IPS-18a (cell line): ENCODE data around the gene SLC27A1.

Source experiments
- H3K27ac ChIP-seq: one replicate; pipeline ENCODE4 v1.5.1; 2013; ENCODE audit warnings: low read length
- H3K27me3 ChIP-seq: one replicate; pipeline ENCODE4 v1.6.1; 2013; ENCODE audit warnings: mild to moderate bottlenecking, low read length; ENCODE audit not compliant: control insufficient read depth, insufficient read depth
- H3K36me3 ChIP-seq: one replicate; pipeline ENCODE4 v1.6.1; 2013; ENCODE audit warnings: low read depth, low read length; ENCODE audit not compliant: control insufficient read depth
- H3K4me1 ChIP-seq: one replicate; pipeline ENCODE4 v1.6.1; 2013; ENCODE audit warnings: low read depth, low read length; ENCODE audit not compliant: control insufficient read depth
- H3K4me3 ChIP-seq: one replicate; pipeline ENCODE4 v1.5.1; 2013; ENCODE audit warnings: low read length
- H3K9ac ChIP-seq: one replicate; pipeline ENCODE4 v1.6.1; 2013; ENCODE audit warnings: mild to moderate bottlenecking, low read length, moderate library complexity
- H3K9me3 ChIP-seq: one replicate; pipeline ENCODE4 v1.6.1; 2013; ENCODE audit warnings: low read depth, low read length; ENCODE audit not compliant: control insufficient read depth

Gene SLC27A1

DNA sequence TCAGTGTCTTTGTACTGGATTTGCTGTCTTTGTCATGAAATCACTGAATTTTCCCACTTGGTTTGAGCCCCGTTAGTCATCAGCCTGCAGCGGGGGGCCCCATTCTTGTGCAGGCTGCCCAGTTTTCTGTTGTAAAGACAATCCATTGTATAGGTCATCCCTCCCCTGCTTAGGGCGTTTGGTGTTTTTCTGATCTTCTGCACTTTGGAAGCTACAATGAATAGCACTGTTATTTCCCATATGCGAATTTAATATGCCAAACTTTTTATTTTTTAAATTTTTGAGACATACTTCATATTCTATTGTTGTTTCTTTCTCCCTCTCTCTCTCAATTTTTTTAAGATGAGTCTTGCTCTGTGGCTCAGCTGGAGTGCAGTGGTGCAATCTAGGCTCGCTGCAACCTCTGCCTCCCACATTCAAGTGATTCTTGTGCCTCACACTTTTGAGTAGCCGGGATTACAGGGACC, 9.0 kb downstream of the SLC27A1 start:
- H3K36me3 ChIP-seq, result no peaks in the 10 kb centered on the region
- H3K27ac ChIP-seq, result no peak overlapping the region
- H3K9ac ChIP-seq, result no peak overlapping the region

DNA sequence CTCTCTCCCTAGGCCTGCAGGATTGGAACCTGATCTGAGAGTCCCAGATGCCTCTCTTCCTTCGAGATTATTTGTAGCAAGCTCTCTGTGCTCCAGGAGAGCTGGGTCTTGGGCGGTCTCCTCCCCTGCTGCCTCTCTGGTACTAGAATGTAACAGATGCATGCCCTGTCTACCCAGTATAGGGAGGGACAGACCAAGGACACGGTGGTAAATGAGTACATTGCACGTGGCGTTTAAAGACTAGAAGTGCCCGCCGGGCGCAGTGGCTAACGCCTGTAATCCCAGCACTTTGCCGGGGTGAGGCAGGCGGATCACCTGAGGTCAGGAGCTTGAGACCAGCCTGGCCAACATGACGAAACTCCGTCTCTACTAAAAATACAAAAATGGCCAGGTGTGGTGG, 11.7 kb downstream of the SLC27A1 start:
- Histone ChIP-seq H3K36me3 (no peaks in the 10 kb centered on the region), H3K9me3 (no peaks in the 10 kb centered on the region), H3K4me3 (no peak overlapping the region), H3K4me1 (peaks cover 6% of the 10 kb centered on the region), H3K27ac (no peak overlapping the region), H3K9ac (no peak overlapping the region), H3K27me3 (no peaks in the 10 kb centered on the region)

More for the DNA sequence above, 9.0 kb downstream of the SLC27A1 start:
- H3K4me1 ChIP-seq, result peaks cover 6% of the 10 kb centered on the region
- no peaks in the 10 kb centered on the region for H3K9me3 ChIP-seq
- no peaks in the 10 kb centered on the region for H3K27me3 ChIP-seq
- no peak overlapping the region for H3K4me3 ChIP-seq

- Histone ChIP-seq H3K9ac (no peak overlapping the region), H3K9me3 (no peaks in the 10 kb centered on the region), H3K27me3 (no peaks in the 10 kb centered on the region), H3K4me3 (no peak overlapping the region), H3K4me1 (peaks cover 6% of the 10 kb centered on the region), H3K36me3 (no peaks in the 10 kb centered on the region), H3K27ac (no peak overlapping the region)
These were observed 12.7 kb downstream of the SLC27A1 start for GRCh38 chr19:17482877-17483604.

- Histone ChIP-seq H3K36me3 (no peaks in the 10 kb centered on the region), H3K27ac (no peak overlapping the region), H3K27me3 (no peaks in the 10 kb centered on the region), H3K4me3 (no peak overlapping the region), H3K9me3 (no peaks in the 10 kb centered on the region), H3K4me1 (peaks cover 10% of the 10 kb centered on the region), H3K9ac (no peak overlapping the region)
These were observed 13.3 kb downstream of the SLC27A1 start for GRCh38 chr19:17483605-17484002.

GRCh38 chr19:17484520-17485185, 14.3 kb downstream of the SLC27A1 start:
- Histone ChIP-seq H3K27ac (no peak overlapping the region), H3K4me3 (no peak overlapping the region)

DNA sequence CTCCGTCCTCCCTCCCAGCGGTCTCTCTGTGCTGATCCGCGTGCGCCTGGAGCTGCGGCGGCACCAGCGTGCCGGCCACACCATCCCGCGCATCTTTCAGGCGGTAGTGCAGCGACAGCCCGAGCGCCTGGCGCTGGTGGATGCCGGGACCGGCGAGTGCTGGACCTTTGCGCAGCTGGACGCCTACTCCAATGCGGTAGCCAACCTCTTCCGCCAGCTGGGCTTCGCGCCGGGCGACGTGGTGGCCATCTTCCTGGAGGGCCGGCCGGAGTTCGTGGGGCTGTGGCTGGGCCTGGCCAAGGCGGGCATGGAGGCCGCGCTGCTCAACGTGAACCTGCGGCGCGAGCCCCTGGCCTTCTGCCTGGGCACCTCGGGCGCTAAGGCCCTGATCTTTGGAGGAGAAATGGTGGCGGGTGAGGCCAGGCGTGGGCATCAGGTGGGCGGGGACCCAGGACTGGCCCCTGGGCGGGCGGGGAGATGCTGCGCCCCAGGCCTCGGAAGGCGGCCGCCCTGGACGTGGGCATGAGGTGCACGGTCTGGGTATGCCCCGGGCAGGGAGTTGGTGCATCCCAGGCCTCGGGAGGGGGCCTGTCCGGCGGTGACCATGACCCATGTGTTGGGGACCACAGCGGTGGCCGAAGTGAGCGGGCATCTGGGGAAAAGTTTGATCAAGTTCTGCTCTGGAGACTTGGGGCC, 16.4 kb downstream of the SLC27A1 start:
- Histone ChIP-seq H3K27me3 (no peaks in the 10 kb centered on the region), H3K9me3 (no peaks in the 10 kb centered on the region), H3K4me1 (peaks cover 9% of the 10 kb centered on the region)

More at GRCh38 chr19:17484520-17485185, 14.3 kb downstream of the SLC27A1 start:
- Histone ChIP-seq H3K9me3 (no peaks in the 10 kb centered on the region), H3K9ac (no peak overlapping the region), H3K27me3 (no peaks in the 10 kb centered on the region), H3K36me3 (no peaks in the 10 kb centered on the region), H3K4me1 (peaks cover 10% of the 10 kb centered on the region)

DNA sequence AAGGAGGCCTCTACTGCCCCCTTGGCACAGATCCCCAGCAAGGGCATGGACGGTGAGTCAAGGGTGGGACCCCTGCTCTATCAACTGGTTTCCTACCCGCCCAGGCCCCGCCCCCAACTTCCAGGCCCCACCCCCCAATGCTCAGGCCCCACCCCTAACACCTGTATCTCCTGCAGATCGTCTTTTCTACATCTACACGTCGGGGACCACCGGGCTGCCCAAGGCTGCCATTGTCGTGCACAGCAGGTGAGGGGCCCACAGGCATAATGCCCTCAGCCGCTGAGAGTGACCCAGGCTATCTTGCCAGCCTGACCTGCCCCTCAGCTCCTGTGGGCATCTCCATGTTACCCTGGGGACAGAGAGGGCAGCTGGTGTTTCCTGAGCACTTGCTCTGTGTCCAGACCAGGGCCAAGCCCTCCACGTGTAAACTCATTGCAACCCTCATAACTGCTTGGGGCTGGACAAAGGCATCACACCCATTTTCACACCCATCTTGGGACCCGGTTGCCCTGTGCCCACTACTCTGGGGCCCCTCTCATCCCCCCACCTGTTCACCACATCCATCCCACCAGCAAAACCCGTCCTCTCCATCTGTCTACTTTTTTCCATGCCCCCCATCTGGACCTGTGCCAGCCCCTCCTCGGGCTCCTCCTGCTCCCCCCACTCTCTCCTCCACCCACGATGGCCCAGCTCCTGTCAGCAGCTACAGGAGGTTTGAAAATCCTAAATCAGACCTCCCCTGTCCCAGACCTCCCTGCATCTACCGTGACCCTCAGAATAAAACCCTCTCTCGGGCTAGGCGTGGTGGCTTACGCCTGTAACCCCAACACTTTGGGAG, 17.2 kb downstream of the SLC27A1 start:
- Histone ChIP-seq H3K27ac (no peak overlapping the region), H3K9me3 (no peaks in the 10 kb centered on the region), H3K27me3 (no peaks in the 10 kb centered on the region), H3K9ac (no peak overlapping the region), H3K4me1 (peaks cover 9% of the 10 kb centered on the region), H3K4me3 (no peak overlapping the region), H3K36me3 (no peaks in the 10 kb centered on the region)

More for the DNA sequence above, 16.4 kb downstream of the SLC27A1 start:
- H3K9ac ChIP-seq, result no peak overlapping the region
- no peaks in the 10 kb centered on the region for H3K36me3 ChIP-seq
- no peak overlapping the region for H3K27ac ChIP-seq
- no peak overlapping the region for H3K4me3 ChIP-seq

- Histone ChIP-seq H3K4me1 (peaks cover 9% of the 10 kb centered on the region), H3K27me3 (no peaks in the 10 kb centered on the region), H3K36me3 (no peaks in the 10 kb centered on the region), H3K9ac (peak overlapping the region; percentile 41), H3K9me3 (no peaks in the 10 kb centered on the region), H3K4me3 (peak overlapping the region; percentile 65), H3K27ac (peak overlapping the region; percentile 52)
These were observed 18.5 kb downstream of the SLC27A1 start for GRCh38 chr19:17488593-17489391.

- H3K9me3 ChIP-seq, result no peaks in the 10 kb centered on the region
- H3K9ac ChIP-seq, result no peak overlapping the region
- peaks cover 9% of the 10 kb centered on the region for H3K4me1 ChIP-seq
- peak overlapping the region; percentile 39 for H3K4me3 ChIP-seq
- H3K36me3 ChIP-seq, result no peaks in the 10 kb centered on the region
- H3K27me3 ChIP-seq, result no peaks in the 10 kb centered on the region
- peak overlapping the region; percentile 52 for H3K27ac ChIP-seq
These were observed 19.2 kb downstream of the SLC27A1 start for GRCh38 chr19:17489392-17490030.

DNA sequence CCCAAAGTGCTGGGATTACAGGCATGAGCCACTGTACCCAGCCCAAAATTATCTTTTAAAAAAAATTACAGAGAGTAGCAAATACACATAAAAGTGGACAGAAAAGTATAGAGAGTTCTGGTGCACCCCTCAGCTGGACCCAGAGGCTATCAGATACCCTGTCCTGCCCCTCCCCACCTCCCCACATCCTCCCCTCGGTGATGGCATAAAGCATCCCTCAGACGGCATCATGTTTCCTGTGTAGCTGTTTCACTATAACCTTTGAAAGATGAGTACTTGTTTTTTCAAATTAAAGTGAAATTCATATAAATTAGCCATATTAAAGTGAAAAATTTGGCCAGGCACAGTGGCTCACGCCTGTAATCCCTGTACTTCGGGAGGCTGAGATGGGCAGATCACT, 20.1 kb downstream of the SLC27A1 start:
- Histone ChIP-seq H3K9me3 (no peaks in the 10 kb centered on the region), H3K36me3 (no peaks in the 10 kb centered on the region), H3K9ac (no peak overlapping the region), H3K27me3 (no peaks in the 10 kb centered on the region), H3K27ac (no peak overlapping the region), H3K4me1 (peaks cover 9% of the 10 kb centered on the region), H3K4me3 (no peak overlapping the region)
